GM12865 (cell line): ENCODE results near the gene PLA2G4B.

Experiments used
- DNase-seq: peaks from one replicate; pipeline ENCODE4 v3.0.0; 2010; ENCODE audit warnings: low read depth
- H3K4me3 ChIP-seq: 2 replicates; pipeline ENCODE4 v1.5.1; 2011; ENCODE audit warnings: mild to moderate bottlenecking, low read depth, low read length, control low read depth
- TF ChIP-seq, protein P1 (sequence below): IDR thresholded peaks from 2 replicates; pipeline ENCODE4 v1.5.1; 2011; ENCODE audit warnings: low read length, control low read depth, low read depth, inconsistent platforms; ENCODE audit not compliant: insufficient read depth; ENCODE audit errors: missing control alignments

The PLA2G4B gene

DNA sequence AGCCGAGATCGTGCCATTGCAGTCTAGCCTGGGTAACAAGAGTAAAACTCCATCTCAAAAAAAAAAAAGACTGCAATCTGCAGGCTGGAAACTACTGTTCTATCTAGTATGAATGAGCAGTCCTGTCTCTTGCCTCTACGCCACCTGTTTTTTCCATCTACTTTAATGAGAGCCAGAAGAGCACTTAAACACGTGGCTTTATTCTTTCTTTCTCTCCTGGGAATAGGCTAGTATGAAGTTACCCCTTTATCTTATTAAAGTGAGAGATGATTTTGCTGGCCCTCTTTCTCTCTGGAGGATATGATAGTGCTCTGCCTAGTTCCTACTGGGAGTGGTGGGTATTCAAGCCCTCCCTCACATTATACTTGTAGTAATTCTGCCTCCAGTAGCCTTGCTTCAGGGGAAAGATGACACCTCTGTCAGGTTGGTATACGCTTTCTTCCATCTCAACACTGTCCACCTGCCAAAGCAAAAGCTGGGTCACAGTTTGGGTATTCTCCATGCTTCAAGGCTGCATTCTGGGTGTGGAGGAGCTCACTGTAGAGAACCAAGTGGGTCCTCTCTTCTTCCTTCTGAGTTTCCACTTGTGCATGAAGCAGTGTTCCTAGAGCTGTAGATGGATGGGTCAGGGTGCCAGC lies 46.5 kb upstream of the PLA2G4B start:
- DNase-seq = no peak
- TF ChIP-seq, protein P1, sequence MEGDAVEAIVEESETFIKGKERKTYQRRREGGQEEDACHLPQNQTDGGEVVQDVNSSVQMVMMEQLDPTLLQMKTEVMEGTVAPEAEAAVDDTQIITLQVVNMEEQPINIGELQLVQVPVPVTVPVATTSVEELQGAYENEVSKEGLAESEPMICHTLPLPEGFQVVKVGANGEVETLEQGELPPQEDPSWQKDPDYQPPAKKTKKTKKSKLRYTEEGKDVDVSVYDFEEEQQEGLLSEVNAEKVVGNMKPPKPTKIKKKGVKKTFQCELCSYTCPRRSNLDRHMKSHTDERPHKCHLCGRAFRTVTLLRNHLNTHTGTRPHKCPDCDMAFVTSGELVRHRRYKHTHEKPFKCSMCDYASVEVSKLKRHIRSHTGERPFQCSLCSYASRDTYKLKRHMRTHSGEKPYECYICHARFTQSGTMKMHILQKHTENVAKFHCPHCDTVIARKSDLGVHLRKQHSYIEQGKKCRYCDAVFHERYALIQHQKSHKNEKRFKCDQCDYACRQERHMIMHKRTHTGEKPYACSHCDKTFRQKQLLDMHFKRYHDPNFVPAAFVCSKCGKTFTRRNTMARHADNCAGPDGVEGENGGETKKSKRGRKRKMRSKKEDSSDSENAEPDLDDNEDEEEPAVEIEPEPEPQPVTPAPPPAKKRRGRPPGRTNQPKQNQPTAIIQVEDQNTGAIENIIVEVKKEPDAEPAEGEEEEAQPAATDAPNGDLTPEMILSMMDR = no peak

DNA sequence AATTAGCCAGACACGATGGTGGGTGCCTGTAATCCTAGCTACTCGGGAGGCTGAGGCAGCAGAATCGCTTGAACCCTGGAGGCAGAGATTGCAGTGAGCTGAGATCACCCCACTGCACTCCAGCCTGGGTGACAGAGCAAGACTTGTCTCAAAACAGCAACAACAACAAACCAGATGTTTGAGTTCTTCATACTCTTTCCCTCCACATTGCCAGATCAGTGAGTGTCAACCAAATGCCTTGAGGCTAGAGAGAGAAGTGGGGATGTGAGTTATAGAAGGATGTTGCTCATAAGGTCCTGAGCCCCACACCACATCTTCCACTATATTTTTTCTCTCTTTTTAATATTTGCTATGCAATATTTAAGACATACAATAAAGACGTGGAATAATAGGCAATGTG lies 44.6 kb upstream of the PLA2G4B start:
- no peak for DNase-seq
- TF ChIP-seq, protein P1 = no peak
- no peak overlapping the region for H3K4me3 ChIP-seq

More for the DNA sequence above, 46.5 kb upstream of the PLA2G4B start:
- H3K4me3 ChIP-seq = no peak overlapping the region

DNA sequence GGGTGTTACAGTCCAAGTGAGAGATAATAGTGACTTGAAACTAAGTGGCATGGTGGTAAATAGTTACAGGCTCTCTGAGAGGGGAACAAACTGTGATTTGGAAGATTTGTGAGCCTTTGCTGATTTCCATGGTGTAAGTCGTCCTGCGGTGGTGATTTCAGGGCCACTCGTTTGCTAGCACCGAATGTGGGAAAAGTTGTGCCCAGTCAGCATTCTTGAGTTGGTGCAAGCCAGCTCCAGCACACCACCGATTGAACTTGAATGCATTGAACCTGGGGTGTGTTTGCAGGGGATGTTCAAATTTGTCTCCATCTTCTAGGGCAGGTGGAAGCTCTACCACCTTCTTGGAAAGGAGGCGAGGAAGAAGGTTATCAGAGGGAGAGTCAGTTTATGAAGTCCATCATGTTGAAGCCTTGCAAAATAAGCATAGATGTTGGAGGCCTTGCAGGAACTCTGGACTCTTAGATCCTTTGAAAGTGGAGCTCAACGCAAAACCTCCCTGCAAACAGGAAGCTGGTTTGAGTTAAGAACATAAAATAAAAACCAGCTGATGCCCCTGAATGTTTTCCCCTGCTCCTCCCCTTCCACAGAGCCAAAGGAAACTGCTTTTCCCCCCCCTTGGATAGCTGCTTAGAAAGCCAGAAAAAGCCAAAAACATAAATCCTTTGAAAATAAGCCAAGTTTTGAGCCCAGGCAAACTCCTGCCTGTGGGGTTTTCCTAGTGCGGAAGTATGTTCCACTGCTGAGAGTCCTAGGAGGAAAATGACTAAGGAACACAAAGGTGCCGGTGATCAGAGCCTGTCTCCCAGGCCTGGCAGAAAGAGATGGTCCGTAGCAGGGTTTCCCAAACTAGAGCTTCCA lies 42.4 kb upstream of the PLA2G4B start:
- DNase-seq = no peak
- H3K4me3 ChIP-seq = no peak overlapping the region
- TF ChIP-seq, protein P1 = no peak

DNA sequence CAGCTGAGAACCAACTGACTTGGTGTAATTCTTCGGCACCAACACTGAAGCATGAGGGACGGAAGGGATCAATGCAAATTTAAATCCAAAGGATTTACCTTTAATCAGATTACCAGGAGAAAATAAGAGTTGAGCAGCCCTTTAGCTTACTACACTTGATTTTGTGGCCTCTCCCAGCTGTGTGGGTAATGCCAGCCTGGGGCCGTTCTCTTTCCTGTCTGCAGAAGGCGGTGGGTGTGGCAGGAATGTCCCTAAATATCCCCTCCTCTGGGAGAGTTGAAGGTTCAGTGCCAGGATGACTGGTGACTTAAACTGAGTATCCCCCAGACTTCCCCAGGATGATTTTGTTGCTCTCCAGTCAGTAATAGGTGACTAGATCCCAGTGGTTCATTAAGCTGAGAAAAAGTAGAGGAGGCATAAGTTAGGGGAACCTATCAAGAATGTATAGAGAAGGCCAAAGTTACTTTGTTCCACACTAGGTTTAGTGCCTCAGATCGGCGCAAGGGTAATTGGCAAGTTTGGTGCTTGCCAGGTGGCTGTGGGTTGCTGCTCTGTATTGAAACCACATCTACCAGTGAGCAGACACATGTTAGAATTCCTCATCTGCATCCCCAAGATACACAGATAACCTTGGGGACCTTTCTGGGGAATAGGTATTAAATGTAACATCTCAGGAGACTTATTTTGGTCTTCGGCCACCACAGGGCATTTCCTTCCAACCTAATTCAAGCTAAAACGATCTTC lies 41.3 kb upstream of the PLA2G4B start:
- peak; percentile 47 for DNase-seq

DNA sequence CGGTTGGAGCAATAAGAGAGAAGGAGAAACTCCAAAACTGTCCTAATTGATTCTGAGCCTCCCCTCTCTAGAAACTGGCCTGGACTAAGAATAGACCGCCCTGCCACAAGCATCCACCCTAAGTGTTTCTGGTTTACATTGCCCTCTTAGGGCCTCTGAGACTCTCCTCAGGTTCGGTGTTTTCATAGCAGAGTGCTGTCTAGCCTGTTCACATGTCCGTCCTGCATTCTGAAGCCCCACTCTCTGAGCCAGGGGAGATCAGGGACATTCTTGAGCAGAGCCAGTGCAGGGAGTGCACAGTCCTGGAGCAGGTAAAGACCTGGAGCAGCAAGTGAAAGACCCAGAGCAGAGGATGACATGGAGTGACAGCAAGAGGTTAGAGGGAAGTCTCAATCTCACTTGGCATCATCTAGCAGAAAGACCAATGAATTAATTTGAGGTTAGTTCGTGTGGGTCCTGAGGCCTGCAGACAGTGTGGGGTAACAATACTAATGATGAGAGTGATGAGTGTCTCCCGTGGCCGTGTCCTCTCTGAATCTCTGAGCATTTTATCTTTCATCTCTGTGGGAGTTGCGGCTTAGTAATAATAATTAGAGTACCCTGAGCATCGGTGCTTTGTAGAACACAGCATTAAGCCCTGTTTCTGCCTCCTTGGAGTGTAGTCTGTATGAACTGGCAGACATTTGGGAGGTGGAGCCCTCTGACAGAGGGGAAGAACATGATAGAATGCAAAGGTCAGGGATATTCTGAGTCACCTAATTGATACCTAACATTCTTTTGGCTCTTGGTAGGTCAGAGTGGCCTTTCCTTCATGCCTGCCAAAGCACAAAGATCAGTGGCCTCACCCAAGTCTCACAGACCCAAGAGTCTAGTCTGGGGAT lies 39.8 kb upstream of the PLA2G4B start:
- no peak overlapping the region for H3K4me3 ChIP-seq
- TF ChIP-seq, protein P1 = no peak
- DNase-seq = peak; percentile 31

More for the DNA sequence above, 41.3 kb upstream of the PLA2G4B start:
- TF ChIP-seq, protein P1 = no peak
- no peak overlapping the region for H3K4me3 ChIP-seq

DNA sequence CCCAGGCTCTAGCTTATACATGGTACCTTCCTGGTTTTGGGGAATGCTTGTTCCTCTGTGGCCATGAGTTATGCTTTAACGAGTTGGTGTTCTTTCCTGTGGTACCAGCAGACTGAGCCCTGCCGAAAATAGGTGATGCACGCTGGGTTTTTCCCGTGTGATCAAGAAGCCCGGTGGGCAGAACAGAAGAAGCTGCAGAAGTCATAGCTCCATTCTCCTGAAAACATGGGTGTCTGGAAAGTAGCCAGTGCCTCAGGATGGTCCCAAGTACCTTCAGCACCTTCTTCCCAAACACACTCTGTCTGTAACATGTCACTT lies 39.2 kb upstream of the PLA2G4B start:
- no peak overlapping the region for H3K4me3 ChIP-seq
- TF ChIP-seq, protein P1 = no peak
- peak; percentile 51 for DNase-seq
